Loucy (cell line): ENCODE data around the gene CSRP1.

Experiments used
- EZH2phosphoT487 ChIP-seq: fragments of 200-600 bp; IDR thresholded peaks from 2 replicates; pipeline ENCODE4 v1.6.1; 2018; ENCODE audit warnings: antibody characterized with exemption, mild to moderate bottlenecking, moderate library complexity, borderline replicate concordance
- TF ChIP-seq, protein P1 (sequence below): fragments of 200-600 bp; sonication (generic); conservative IDR thresholded peaks from 2 replicates; pipeline ENCODE4 v1.5.1; 2014; ENCODE audit warnings: mild to moderate bottlenecking, antibody characterized with exemption, low read length

GRCh38 chr1:201471772-201472171 is 35.2 kb downstream of the CSRP1 start:
- TF ChIP-seq, protein P1, sequence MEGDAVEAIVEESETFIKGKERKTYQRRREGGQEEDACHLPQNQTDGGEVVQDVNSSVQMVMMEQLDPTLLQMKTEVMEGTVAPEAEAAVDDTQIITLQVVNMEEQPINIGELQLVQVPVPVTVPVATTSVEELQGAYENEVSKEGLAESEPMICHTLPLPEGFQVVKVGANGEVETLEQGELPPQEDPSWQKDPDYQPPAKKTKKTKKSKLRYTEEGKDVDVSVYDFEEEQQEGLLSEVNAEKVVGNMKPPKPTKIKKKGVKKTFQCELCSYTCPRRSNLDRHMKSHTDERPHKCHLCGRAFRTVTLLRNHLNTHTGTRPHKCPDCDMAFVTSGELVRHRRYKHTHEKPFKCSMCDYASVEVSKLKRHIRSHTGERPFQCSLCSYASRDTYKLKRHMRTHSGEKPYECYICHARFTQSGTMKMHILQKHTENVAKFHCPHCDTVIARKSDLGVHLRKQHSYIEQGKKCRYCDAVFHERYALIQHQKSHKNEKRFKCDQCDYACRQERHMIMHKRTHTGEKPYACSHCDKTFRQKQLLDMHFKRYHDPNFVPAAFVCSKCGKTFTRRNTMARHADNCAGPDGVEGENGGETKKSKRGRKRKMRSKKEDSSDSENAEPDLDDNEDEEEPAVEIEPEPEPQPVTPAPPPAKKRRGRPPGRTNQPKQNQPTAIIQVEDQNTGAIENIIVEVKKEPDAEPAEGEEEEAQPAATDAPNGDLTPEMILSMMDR, result no peak
- no peak for TF ChIP-seq EZH2phosphoT487
